ENCODE data around the gene SCAMP3.

DNA sequence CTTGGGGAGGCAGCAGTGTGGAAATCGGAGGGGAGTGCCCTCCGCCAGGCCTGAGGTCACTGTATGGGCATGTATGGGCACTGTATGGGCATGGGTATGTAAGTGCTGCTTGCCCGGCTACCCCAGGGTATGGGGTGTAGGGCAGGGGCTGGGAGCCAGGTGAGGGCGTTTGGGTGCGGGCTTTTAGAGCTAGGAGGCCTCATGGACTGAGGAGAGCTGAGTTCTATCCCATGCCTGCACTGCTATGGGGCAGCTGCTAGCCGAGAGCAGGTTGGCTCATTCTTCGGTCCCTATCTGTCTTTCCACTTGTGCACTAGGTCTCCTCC is 33.7 kb upstream of the SCAMP3 start:
- TF ChIP-seq, protein P1, sequence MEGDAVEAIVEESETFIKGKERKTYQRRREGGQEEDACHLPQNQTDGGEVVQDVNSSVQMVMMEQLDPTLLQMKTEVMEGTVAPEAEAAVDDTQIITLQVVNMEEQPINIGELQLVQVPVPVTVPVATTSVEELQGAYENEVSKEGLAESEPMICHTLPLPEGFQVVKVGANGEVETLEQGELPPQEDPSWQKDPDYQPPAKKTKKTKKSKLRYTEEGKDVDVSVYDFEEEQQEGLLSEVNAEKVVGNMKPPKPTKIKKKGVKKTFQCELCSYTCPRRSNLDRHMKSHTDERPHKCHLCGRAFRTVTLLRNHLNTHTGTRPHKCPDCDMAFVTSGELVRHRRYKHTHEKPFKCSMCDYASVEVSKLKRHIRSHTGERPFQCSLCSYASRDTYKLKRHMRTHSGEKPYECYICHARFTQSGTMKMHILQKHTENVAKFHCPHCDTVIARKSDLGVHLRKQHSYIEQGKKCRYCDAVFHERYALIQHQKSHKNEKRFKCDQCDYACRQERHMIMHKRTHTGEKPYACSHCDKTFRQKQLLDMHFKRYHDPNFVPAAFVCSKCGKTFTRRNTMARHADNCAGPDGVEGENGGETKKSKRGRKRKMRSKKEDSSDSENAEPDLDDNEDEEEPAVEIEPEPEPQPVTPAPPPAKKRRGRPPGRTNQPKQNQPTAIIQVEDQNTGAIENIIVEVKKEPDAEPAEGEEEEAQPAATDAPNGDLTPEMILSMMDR (conservative IDR thresholded peaks at IDR 0.05 in 1 of 2, IDR thresholded peaks at IDR 0.05 in 1 of 2; ENCODE audit: extremely low read depth in 1 of 2, insufficient read depth in 1 of 2, low read depth in 1 of 2, low read length in 2 of 2), result no peak
- no peak for TF ChIP-seq EZH2 (IDR thresholded peaks at IDR 0.05; ENCODE audit: borderline replicate concordance, low read length)

Data from mammary epithelial cell (primary cell).